ENCODE results near the gene ARMC3. TPM values are rescaled to one million over a fixed set of nuclear protein-coding genes. Genes with fewer than 3 reads are reported as not detected.
A peak's percentile ranks its signal among the peaks of the same experiment; 100 is the strongest.

The ARMC3 gene, protein sequence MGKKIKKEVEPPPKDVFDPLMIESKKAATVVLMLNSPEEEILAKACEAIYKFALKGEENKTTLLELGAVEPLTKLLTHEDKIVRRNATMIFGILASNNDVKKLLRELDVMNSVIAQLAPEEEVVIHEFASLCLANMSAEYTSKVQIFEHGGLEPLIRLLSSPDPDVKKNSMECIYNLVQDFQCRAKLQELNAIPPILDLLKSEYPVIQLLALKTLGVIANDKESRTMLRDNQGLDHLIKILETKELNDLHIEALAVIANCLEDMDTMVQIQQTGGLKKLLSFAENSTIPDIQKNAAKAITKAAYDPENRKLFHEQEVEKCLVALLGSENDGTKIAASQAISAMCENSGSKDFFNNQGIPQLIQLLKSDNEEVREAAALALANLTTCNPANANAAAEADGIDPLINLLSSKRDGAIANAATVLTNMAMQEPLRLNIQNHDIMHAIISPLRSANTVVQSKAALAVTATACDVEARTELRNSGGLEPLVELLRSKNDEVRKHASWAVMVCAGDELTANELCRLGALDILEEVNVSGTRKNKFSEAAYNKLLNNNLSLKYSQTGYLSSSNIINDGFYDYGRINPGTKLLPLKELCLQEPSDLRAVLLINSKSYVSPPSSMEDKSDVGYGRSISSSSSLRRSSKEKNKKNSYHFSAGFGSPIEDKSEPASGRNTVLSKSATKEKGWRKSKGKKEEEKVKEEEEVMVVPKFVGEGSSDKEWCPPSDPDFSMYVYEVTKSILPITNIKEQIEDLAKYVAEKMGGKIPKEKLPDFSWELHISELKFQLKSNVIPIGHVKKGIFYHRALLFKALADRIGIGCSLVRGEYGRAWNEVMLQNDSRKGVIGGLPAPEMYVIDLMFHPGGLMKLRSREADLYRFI
- 1 to 10 TPM in 1 of 2 donors, not detected in 1; 5.8 TPM for total RNA-seq
- polyA plus RNA-seq (ENCODE audit: insufficient read length in 6 of 6): 1 to 10 TPM; 1.6 to 10.0 (median 8.5) TPM
- long read RNA-seq, donor 1: 0 reads
- long read RNA-seq, donor 2: 0 reads
- long read RNA-seq, donor 3: 0 reads
- long read RNA-seq, donor 4: 0 reads
- long read RNA-seq, donor 5, partial matches to known transcripts: 0 of 1 reads
- long read RNA-seq, donor 5, other reads (novel, unspliced or antisense): 0 of 1 reads
- long read RNA-seq, donor 6, partial matches to known transcripts: 0 of 1 reads
- long read RNA-seq, donor 6, other reads (novel, unspliced or antisense): 0 of 1 reads
- long read RNA-seq, donor 7, partial matches to known transcripts: 0 of 1 reads
- long read RNA-seq, donor 7, other reads (novel, unspliced or antisense): 0 of 1 reads
- long read RNA-seq, donor 8: 0 reads
- long read RNA-seq, donor 9: 0 reads
- long read RNA-seq, donor 10, partial matches to known transcripts: 1 of 5 reads
- long read RNA-seq, donor 10, other reads (novel, unspliced or antisense): 4 of 5 reads
- long read RNA-seq, donor 11, partial matches to known transcripts: 0 of 1 reads
- long read RNA-seq, donor 11, other reads (novel, unspliced or antisense): 0 of 1 reads
- long read RNA-seq, donor 12: 0 reads

DNA sequence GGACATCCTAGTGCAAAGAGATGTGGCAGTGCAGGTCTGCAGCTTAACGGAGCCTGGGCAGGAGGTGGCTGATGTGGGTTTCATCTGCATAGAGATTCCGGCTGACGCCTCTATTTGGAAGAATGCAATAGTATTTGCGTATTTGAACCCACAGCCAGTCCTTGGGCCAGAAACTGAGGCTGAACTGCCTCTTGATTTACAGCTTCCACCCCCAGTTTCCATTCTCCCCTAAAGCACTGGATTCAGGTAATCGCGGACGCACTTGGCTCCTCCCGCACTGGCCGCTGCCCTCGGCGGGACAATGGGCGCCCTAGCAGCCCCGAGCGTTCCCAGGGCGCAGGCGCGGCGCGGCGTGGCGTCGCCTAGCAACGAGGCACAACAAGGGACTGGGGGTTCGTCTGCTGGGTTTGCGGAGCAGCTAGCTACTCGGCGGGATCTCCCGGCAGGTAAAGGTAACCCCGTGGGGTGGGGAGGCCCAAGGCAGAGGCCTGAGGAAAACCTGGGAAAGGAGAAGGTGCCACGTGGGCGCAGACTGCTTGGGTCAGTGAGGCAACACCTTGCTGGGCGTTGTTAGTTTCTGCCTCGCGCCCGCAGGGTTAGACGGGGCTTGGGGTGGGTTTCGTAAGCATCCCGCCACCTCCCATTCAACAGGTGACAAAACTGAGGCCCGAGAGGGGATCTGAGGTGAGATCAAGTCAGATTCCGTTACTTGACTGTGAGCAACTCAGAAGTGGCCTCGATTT is at the start of gene ARMC3:
Gene ARMC3 (plus strand): TSS at position 393 of the 743 bp plus-strand sequence. CDS start 3,944 bp downstream, outside the sequence.
- Histone ChIP-seq H3K9me3 (no peaks in the 10 kb centered on the region), H3K4me1 (peaks cover 0 to 8% of the 10 kb centered on the region in 2 donors), H3K27ac (no peak within 1 kb of the TSS), H3K36me3 (no peaks in the 10 kb centered on the region), H3K27me3 (peaks cover 0 to 31% of the 10 kb centered on the region in 2 donors), H3K4me3 (peak within 1 kb of the TSS; percentile 20 to 23)
- DNase-seq: peak; percentile 46 to 88 (median 82)
- ATAC-seq: peak; percentile 97
- intact Hi-C loops (cut with DNase I): no loop called here
- TF ChIP-seq, protein P1, sequence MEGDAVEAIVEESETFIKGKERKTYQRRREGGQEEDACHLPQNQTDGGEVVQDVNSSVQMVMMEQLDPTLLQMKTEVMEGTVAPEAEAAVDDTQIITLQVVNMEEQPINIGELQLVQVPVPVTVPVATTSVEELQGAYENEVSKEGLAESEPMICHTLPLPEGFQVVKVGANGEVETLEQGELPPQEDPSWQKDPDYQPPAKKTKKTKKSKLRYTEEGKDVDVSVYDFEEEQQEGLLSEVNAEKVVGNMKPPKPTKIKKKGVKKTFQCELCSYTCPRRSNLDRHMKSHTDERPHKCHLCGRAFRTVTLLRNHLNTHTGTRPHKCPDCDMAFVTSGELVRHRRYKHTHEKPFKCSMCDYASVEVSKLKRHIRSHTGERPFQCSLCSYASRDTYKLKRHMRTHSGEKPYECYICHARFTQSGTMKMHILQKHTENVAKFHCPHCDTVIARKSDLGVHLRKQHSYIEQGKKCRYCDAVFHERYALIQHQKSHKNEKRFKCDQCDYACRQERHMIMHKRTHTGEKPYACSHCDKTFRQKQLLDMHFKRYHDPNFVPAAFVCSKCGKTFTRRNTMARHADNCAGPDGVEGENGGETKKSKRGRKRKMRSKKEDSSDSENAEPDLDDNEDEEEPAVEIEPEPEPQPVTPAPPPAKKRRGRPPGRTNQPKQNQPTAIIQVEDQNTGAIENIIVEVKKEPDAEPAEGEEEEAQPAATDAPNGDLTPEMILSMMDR (IDR thresholded peaks at IDR 0.05): no peak

DNA sequence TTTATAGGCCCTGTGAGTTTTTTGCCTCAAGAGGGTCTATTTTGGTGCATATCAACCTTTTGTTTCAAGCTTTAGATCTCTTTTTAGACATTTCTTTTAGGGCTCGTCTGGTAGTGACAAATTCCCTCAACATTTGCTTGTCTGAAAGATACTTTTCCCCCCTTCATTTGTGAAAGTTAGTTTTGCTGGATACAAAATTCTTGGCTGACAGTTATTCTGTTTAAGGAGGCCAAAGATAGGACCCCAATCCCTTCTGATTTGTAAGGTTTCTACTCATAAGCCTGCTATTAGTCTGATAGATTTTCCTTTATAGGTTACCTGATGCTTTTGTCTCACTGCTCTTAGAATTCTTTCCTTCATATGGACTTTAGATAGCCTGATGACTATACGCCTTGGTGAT is 36.1 kb upstream of the ARMC3 start:
- Histone ChIP-seq H3K4me3 (no peak overlapping the region), H3K9me3 (peaks cover 0 to 34% of the 10 kb centered on the region in 2 donors), H3K36me3 (no peaks in the 10 kb centered on the region), H3K4me1 (no peaks in the 10 kb centered on the region), H3K27ac (no peak overlapping the region), H3K27me3 (no peaks in the 10 kb centered on the region)
- DNase-seq: no peak
- intact Hi-C loops (cut with DNase I): no loop called here
- ATAC-seq: no peak
- TF ChIP-seq, protein P1 (IDR thresholded peaks at IDR 0.05): no peak

DNA sequence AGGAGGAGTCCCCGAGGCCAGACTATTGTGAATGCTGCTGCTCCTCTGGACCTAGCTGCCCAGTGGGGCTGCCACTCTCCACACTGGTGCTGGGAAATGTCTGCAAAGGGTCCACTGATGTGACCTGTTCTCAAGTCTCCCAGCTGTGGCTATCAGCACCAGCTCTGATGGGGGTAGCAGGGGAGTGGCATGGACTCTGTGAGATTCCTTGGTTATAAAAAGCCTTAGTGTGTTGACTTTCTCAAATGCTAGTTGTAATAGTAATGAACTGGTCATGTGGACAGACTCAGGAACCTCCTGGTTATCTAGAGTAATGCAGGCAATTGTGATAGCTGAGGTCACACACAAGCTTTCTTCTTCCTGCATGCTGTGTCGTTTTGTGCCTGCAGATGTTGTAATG is 34.1 kb upstream of the ARMC3 start:
- Histone ChIP-seq H3K27me3 (no peaks in the 10 kb centered on the region), H3K27ac (no peak overlapping the region), H3K9me3 (peaks cover 0 to 30% of the 10 kb centered on the region in 2 donors), H3K4me1 (no peaks in the 10 kb centered on the region), H3K4me3 (no peak overlapping the region), H3K36me3 (no peaks in the 10 kb centered on the region)
- TF ChIP-seq, protein P1 (IDR thresholded peaks at IDR 0.05): no peak
- ATAC-seq (no peak), DNase-seq (no peak)
- intact Hi-C loops (cut with DNase I): no loop called here

DNA sequence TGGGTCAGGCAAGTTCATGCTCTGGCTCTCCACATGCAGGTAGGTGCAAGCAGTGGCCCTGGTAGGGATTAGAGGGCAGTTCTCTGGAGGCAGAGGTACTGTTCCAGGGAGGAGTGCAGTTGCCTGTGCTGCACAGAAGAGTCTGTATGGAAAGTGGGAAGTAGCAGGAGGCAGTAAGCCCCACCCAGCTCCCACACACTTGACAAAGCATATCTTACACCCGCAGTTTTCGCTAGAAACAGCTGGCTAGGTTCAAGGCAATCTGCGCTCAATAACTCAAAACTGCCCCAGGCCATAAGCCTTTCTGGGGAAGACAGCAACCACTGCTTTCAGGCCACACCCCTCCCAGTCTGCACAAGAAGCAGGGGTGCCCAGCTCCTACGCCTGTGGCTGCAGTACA is 33.1 kb upstream of the ARMC3 start:
- intact Hi-C loops (cut with DNase I): no loop called here
- TF ChIP-seq, protein P1 (IDR thresholded peaks at IDR 0.05): no peak
- Histone ChIP-seq H3K36me3 (no peaks in the 10 kb centered on the region), H3K4me3 (no peak overlapping the region), H3K27me3 (no peaks in the 10 kb centered on the region), H3K4me1 (no peaks in the 10 kb centered on the region), H3K9me3 (peaks cover 0 to 26% of the 10 kb centered on the region in 2 donors), H3K27ac (no peak overlapping the region)
- peak; percentile 32 for ATAC-seq
- DNase-seq: peak in 1 of 4 donors; percentile 20

Measured in left lung (tissue), 14 donors.